WTC11 (cell line): Measurements from ENCODE around the gene PURB.

Experiments used
- CTCF ChIP-seq: fragments of 200-600 bp; IDR thresholded peaks from 2 replicates; pipeline ENCODE4 v1.8.0; 2022; ENCODE audit warnings: antibody characterized with exemption
- GABPB1 ChIP-seq: sonication (generic); formaldehyde crosslinking; IDR thresholded peaks from 2 replicates; pipeline ENCODE4 v1.8.1; 2023; ENCODE audit warnings: mild to moderate bottlenecking, missing genetic modification reagents
- SOX15 ChIP-seq: fragments of 250-450 bp; sonication (Bioruptor Pico); IDR thresholded peaks from 2 replicates; pipeline ENCODE4 v1.9.0; 2021; ENCODE audit warnings: mild to moderate bottlenecking
- ZNF121 ChIP-seq: sonication (generic); formaldehyde crosslinking; IDR thresholded peaks from 2 replicates; pipeline ENCODE4 v1.8.0; 2023; ENCODE audit warnings: missing genetic modification reagents
- ZNF138 ChIP-seq: sonication (generic); formaldehyde crosslinking; conservative IDR thresholded peaks from 2 replicates; pipeline ENCODE4 v1.8.1; 2022; ENCODE audit warnings: mild to moderate bottlenecking, moderate library complexity, missing genetic modification reagents
- ZNF232 ChIP-seq: sonication (generic); formaldehyde crosslinking; IDR thresholded peaks from 2 replicates; pipeline ENCODE4 v1.8.0; 2022; ENCODE audit warnings: mild to moderate bottlenecking, missing genetic modification reagents
- TF ChIP-seq, protein P1 (sequence below): sonication (generic); formaldehyde crosslinking; IDR thresholded peaks from 2 replicates; pipeline ENCODE4 v1.8.1; 2023; ENCODE audit warnings: mild to moderate bottlenecking, missing genetic modification reagents, borderline replicate concordance
- TF ChIP-seq, protein P2 (sequence below): sonication (generic); formaldehyde crosslinking; IDR thresholded peaks from 2 replicates; pipeline ENCODE4 v1.8.1; 2022; ENCODE audit warnings: low read depth, missing genetic modification reagents, borderline replicate concordance
- TF ChIP-seq, protein P3 (sequence below): sonication (generic); formaldehyde crosslinking; conservative IDR thresholded peaks from 2 replicates; pipeline ENCODE4 v1.8.1; 2023; ENCODE audit warnings: mild to moderate bottlenecking, low read depth, missing genetic modification reagents, moderate library complexity

GRCh38 chr7:44872787-44873186 is 12.5 kb downstream of the PURB start:
- no peak for TF ChIP-seq SOX15 (CRISPR knock-in tag)
- no peak for TF ChIP-seq ZNF121
- TF ChIP-seq, protein P1, sequence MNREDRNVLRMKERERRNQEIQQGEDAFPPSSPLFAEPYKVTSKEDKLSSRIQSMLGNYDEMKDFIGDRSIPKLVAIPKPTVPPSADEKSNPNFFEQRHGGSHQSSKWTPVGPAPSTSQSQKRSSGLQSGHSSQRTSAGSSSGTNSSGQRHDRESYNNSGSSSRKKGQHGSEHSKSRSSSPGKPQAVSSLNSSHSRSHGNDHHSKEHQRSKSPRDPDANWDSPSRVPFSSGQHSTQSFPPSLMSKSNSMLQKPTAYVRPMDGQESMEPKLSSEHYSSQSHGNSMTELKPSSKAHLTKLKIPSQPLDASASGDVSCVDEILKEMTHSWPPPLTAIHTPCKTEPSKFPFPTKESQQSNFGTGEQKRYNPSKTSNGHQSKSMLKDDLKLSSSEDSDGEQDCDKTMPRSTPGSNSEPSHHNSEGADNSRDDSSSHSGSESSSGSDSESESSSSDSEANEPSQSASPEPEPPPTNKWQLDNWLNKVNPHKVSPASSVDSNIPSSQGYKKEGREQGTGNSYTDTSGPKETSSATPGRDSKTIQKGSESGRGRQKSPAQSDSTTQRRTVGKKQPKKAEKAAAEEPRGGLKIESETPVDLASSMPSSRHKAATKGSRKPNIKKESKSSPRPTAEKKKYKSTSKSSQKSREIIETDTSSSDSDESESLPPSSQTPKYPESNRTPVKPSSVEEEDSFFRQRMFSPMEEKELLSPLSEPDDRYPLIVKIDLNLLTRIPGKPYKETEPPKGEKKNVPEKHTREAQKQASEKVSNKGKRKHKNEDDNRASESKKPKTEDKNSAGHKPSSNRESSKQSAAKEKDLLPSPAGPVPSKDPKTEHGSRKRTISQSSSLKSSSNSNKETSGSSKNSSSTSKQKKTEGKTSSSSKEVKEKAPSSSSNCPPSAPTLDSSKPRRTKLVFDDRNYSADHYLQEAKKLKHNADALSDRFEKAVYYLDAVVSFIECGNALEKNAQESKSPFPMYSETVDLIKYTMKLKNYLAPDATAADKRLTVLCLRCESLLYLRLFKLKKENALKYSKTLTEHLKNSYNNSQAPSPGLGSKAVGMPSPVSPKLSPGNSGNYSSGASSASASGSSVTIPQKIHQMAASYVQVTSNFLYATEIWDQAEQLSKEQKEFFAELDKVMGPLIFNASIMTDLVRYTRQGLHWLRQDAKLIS (CRISPR knock-in tag) = no peak
- no peak for TF ChIP-seq CTCF
- no peak for TF ChIP-seq ZNF232 (CRISPR knock-in tag)
- no peak for TF ChIP-seq ZNF138 (CRISPR knock-in tag)
- no peak for TF ChIP-seq GABPB1 (CRISPR knock-in tag)
- TF ChIP-seq, protein P2, sequence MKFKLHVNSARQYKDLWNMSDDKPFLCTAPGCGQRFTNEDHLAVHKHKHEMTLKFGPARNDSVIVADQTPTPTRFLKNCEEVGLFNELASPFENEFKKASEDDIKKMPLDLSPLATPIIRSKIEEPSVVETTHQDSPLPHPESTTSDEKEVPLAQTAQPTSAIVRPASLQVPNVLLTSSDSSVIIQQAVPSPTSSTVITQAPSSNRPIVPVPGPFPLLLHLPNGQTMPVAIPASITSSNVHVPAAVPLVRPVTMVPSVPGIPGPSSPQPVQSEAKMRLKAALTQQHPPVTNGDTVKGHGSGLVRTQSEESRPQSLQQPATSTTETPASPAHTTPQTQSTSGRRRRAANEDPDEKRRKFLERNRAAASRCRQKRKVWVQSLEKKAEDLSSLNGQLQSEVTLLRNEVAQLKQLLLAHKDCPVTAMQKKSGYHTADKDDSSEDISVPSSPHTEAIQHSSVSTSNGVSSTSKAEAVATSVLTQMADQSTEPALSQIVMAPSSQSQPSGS (CRISPR knock-in tag) = no peak
- TF ChIP-seq, protein P3, sequence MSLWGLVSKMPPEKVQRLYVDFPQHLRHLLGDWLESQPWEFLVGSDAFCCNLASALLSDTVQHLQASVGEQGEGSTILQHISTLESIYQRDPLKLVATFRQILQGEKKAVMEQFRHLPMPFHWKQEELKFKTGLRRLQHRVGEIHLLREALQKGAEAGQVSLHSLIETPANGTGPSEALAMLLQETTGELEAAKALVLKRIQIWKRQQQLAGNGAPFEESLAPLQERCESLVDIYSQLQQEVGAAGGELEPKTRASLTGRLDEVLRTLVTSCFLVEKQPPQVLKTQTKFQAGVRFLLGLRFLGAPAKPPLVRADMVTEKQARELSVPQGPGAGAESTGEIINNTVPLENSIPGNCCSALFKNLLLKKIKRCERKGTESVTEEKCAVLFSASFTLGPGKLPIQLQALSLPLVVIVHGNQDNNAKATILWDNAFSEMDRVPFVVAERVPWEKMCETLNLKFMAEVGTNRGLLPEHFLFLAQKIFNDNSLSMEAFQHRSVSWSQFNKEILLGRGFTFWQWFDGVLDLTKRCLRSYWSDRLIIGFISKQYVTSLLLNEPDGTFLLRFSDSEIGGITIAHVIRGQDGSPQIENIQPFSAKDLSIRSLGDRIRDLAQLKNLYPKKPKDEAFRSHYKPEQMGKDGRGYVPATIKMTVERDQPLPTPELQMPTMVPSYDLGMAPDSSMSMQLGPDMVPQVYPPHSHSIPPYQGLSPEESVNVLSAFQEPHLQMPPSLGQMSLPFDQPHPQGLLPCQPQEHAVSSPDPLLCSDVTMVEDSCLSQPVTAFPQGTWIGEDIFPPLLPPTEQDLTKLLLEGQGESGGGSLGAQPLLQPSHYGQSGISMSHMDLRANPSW (CRISPR knock-in tag) = no peak
